ENCODE results near the gene LRRC49.
"Not testable (repeated sequence)": the region's sequence is repeated elsewhere in the genome, so short reads cannot be mapped to it uniquely, and the experiment has no call there.

LRRC49 gene

DNA sequence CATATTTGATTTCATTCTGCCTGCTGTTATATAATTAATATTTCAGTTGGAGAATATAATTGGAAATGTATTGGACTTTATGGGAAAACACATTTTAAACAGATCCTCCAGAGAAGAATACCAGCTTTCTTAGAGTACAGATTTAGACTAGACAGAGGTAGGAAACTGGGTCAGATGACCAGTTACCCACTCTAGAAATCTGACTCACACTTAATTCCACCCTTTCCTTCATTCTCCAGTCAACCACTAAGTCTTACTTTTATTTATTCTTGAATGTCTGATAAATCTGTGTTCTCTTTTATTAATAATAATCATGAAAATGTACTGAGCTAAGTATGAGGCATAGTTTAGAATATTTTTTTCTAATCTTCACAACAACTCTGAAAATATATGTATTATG, 110.7 kb downstream of the LRRC49 start:
- no peak for DNase-seq

DNA sequence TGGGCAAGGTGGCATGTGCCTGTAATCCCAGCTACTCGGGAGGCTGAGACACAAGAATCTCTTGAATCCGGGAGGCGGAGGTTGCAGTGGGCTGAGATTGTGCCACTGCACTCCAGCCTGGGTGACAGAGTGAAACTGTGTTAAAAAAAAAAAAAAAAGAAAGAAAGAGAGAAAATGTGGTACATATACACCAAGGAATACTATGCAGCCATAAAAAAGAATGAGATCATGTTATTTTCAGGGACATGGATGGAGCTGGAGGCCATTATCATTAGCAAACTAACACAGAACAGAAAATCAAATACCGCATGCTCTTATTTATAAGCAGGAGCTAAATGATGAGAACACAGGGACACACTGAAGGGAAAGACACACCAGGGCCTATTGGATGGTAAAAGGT, 111.9 kb downstream of the LRRC49 start:
- not testable (repeated sequence) for DNase-seq

DNA sequence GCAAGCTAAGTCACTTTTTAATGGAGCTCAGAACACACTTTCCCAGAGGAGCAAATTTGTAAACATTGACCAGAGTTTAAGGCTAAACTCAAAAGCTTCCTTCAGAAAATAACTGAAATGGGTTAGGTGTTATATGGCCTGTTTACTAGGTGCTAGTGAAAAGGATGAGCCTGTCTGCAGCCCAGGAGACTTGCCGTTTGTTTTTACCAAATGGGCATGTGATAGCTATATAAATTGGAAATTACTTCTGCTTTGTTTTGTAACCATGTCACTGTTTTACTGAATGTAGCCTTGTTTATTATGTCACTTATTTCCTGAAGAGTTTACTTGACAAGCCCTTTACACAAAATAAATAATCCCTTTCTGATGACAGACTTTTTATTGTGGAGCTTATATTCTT, 113.3 kb downstream of the LRRC49 start:
- no peak for DNase-seq

- no peak for DNase-seq
Measured at GRCh38 chr15:71008250-71008870, 115.7 kb downstream of the LRRC49 start.

GRCh38 chr15:71010472-71010871, 117.8 kb downstream of the LRRC49 start:
- DNase-seq = no peak

DNA sequence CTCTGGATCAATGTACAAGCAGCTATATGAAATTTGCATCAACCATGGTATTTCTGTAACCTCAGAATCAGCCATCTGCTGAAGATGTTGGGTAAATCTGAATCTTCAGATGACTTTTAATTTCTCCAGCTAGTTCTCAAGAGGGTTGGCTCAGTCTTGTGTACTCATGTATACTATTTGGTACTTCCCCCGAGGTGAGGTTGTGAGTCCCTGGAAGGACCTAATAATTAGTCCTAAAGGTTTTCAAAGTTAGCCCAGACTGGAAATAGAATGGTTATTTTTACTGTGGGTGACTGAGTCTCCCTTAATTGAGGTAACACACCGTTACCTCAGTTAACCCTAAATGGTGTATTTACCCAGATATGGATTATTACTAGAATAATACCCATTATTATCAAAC, 118.4 kb downstream of the LRRC49 start:
- no peak for DNase-seq

- no peak for DNase-seq
Measured at GRCh38 chr15:71011503-71012155, 119.0 kb downstream of the LRRC49 start.

DNA sequence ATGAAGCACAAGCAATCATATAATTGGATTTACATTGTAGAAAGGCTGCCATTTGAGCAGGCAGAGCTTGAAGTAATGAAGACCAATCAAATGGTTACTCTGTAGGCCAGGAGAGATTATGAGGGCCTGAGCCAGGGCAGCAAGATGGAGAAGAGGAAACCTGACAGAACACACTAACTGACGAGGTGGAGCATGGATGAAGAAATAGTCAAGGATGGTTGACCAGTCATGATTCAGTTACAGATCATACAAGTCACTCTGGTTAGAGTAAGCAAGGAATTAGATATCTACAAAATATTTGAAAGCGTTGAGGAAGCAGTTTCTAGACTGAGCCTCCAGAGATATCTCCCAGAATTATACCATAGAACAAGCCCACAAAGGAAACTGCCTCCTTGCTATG, 120.8 kb downstream of the LRRC49 start:
- no peak for DNase-seq

DNA sequence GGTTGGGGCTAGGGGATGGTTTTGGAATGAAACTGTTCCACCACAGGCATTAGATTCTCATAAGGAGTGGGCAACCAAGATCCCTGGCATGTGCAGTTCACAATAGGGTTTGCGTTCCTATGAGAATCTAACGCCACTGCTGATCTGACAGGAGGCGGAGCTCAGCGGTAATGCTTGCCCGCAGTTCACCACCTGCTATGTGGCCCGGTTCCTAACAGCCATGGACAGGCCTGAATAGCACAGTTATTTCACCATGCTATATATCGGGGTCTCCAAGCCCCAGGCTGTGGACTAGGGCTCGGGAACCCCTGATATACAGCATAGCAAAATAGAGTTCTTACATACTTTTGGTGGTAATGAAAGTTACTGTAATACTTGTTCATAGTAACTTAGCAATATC, 122.7 kb downstream of the LRRC49 start:
- DNase-seq = no peak

GRCh38 chr15:71031232-71031631, 138.6 kb downstream of the LRRC49 start:
- DNase-seq = not testable (repeated sequence)

DNA sequence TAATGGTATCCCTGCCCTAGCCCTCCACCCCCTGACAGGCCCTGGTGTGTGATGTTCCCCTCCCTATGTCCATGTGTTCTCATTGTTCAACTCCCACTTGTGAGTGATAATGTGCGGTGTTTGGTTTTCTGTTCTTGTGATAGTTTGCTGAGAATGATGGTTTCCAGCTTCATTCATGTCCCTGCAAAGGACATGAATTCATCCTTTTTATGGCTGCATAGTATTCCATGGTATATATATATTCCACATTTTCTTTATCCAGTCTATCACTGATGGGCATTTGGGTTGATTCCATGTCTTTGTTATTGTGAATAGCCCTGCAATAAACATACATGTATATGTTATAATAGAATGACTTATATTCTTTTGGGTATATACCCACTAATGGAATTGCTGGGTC, 142.9 kb downstream of the LRRC49 start:
- DNase-seq = not testable (repeated sequence)

DNA sequence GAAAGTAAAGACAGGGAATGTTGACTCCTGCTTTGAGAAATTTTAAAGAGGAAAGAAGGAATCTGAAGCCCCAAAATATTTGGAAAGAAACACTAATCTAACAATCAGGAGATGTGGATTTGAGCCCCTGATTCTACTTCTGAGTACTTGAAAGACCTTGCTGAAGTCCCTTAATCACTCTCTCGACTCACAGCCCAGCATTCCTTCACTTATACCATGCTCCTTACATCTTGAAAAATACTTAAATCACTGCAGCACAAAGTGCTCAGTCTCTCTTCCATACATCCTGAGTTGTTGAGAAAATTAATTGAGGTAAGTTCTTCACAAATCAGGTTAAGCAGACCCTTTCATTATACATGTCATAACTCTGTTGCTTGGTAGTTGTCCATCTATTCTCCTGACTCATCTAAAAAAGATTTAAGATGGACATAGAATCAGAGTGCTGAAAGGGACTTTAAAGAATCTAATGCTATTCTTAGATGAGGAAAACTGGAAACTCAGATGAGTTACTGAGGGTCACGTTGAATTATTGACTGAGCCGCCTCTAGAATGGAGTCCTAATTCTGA, 149.8 kb downstream of the LRRC49 start:
- DNase-seq = no peak

DNA sequence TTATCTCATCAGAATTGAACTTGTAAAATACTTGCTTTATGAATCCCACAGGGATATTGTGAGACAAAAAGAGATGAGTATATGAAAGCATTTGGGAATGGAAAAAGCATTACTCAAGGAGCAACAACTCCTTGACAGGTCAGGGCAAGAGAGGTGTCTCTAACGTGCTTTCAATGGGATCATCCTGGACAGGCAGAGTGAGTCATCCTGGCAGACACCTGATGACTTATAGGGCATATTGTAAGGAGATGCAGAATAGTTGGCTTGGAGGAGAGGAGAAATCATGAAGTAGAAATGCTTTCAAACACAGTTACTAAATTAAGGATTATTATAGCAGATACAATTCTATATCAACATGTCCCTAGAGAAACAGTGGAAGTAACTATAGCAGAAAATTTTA, 150.7 kb downstream of the LRRC49 start:
- DNase-seq = no peak

GRCh38 chr15:71044006-71044405, 151.4 kb downstream of the LRRC49 start:
- no peak for DNase-seq

GRCh38 chr15:71046146-71046545, 153.5 kb downstream of the LRRC49 start:
- not testable (repeated sequence) for DNase-seq

- no peak for DNase-seq
Measured at GRCh38 chr15:71048913-71049675, 156.5 kb downstream of the LRRC49 start.

GRCh38 chr15:71049706-71050422, 157.2 kb downstream of the LRRC49 start:
- no peak for DNase-seq

DNA sequence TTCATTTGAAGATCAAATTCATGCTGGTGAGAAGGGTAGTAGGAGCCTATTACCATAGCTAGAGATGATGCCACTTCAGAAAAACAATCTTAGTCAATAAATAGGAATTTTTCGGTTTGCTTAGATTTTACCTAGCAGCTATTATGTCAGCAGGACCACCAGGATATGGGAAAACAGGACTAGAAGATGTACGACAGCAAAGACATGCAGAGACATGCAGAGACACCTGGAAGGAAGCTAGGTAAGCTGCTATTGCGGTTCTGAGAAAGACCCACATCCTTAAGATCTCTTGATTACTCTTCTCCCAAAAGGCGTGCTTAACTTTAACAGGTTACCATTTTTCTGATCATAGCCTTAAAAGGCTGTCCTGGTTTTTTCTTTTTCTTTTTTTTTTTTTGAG, 157.8 kb downstream of the LRRC49 start:
- DNase-seq = no peak

DNA sequence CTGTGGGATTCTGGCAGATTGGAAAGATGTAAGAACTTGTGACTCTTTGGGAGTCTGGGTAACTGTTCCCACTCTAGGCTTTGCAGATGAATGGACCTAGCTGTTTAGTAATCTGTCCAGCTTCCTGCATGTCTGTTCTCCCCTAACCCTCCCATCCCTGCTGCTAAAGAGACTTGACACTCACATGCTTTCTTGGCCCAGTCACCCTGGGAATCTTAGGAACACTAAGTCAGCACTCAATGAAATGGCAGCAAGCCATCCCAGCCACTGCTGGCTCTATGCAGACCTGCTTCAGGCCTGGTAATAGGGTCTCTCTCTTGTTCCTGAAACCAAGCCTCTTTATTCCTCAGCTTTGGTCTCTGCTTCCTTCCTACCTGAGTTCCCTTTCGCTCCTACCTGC, 158.9 kb downstream of the LRRC49 start:
- no peak for DNase-seq

GRCh38 chr15:71052356-71052755, 159.7 kb downstream of the LRRC49 start:
- no peak for DNase-seq

GRCh38 chr15:71054286-71054952, 161.8 kb downstream of the LRRC49 start:
- no peak for DNase-seq

DNA sequence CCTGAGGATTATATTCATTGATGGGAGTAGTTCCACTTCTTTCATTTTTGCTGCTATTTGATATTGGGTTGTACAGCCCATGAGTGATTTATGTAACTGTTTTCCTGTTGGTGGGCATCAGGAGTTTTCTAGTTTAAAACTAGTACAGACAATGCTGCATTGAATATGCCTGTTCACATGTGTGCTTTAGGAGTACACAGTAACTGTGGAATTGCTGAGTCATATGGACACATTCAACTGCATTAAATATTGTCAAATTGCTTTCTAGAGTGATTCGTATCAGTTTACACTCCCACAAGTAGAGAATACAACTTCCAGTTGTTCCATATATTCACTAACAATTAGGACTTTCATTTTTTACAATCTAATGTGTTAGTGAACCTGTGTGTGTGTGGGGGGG, 162.8 kb downstream of the LRRC49 start:
- no peak for DNase-seq

DNA sequence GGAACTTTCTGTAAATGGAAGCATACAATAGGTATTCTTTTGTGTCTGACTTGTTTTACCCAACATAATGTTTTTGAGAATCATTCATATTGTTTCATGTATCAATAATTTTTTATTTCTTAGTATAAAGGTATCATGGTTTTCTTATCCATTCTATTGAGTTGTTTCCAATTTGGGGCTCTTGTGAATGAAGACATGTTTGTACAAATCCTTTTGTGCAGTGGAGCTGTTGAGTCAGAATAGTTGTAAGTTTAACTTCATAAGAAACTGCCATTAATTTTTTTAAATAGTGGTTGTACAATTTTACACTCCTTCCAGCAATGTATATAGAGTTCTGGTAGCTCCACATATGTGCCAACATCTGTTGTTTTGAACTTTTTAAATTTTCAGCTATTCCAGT, 163.5 kb downstream of the LRRC49 start:
- DNase-seq = no peak
